ENCODE data around the gene PKDCC. TPM values are rescaled to one million over a fixed set of nuclear protein-coding genes. Genes with fewer than 3 reads are reported as not detected.

PKDCC gene
- total RNA-seq, 1 donor from 2014 or later = not detected

GRCh38 chr2:42105330-42106256 is 57.8 kb downstream of the PKDCC start:
- CTCF ChIA-PET = interaction anchor here (0.6 to 3.3 kb wide), 20 partner anchors 9 to 124 kb away, joined by 3 to 15 read pairs (median 4); no protein-coding TSS in a partner anchor
- DNase-seq (peak; percentile 48), ATAC-seq (ENCODE audit: low read depth) (peak; percentile 35)
- intact Hi-C loops (cut with micrococcal nuclease) = loop anchor here (1.0 to 10.0 kb wide), 2 partner anchors 13 to 1889 kb away; partner anchors contain the start of gene LRPPRC
- no peaks in the 10 kb centered on the region for H3K36me3 Mint-ChIP-seq (ENCODE audit: low read depth)
- POLR2A ChIA-PET = interaction anchor here (0.5 to 5.8 kb wide), 18 partner anchors 8 to 705 kb away, joined by 3 to 62 read pairs (median 5); partner anchors contain the start of gene EML4
- H3K27ac Mint-ChIP-seq = no peak overlapping the region
- no peak overlapping the region for H3K4me3 Mint-ChIP-seq
- no peak for TF ChIP-seq CTCF (IDR thresholded peaks at IDR 0.05)
- H3K9me3 Mint-ChIP-seq = no peaks in the 10 kb centered on the region
- H3K4me1 Mint-ChIP-seq = peaks cover 12% of the 10 kb centered on the region
- H3K27me3 Mint-ChIP-seq = no peaks in the 10 kb centered on the region

GRCh38 chr2:42106257-42106816 is 58.5 kb downstream of the PKDCC start:
- DNase-seq (no peak), ATAC-seq (ENCODE audit: low read depth) (no peak)
- no peaks in the 10 kb centered on the region for H3K36me3 Mint-ChIP-seq (ENCODE audit: low read depth)
- no peak for TF ChIP-seq CTCF (IDR thresholded peaks at IDR 0.05)
- no peaks in the 10 kb centered on the region for H3K27me3 Mint-ChIP-seq
- H3K9me3 Mint-ChIP-seq = no peaks in the 10 kb centered on the region
- ChIA-PET CTCF (interaction anchor here (0.9 to 3.3 kb wide), 9 partner anchors 10 to 90 kb away, joined by 3 to 15 read pairs (median 4); no protein-coding TSS in a partner anchor), POLR2A (interaction anchor here (0.5 to 5.8 kb wide), 12 partner anchors 8 to 165 kb away, joined by 3 to 62 read pairs (median 8); partner anchors contain the start of gene EML4)
- intact Hi-C loops (cut with micrococcal nuclease) = loop anchor here (1.0 to 10.0 kb wide), 2 partner anchors 12 to 1888 kb away; partner anchors contain the start of gene LRPPRC
- no peak overlapping the region for H3K27ac Mint-ChIP-seq
- no peak overlapping the region for H3K4me3 Mint-ChIP-seq
- H3K4me1 Mint-ChIP-seq = peaks cover 10% of the 10 kb centered on the region

DNA sequence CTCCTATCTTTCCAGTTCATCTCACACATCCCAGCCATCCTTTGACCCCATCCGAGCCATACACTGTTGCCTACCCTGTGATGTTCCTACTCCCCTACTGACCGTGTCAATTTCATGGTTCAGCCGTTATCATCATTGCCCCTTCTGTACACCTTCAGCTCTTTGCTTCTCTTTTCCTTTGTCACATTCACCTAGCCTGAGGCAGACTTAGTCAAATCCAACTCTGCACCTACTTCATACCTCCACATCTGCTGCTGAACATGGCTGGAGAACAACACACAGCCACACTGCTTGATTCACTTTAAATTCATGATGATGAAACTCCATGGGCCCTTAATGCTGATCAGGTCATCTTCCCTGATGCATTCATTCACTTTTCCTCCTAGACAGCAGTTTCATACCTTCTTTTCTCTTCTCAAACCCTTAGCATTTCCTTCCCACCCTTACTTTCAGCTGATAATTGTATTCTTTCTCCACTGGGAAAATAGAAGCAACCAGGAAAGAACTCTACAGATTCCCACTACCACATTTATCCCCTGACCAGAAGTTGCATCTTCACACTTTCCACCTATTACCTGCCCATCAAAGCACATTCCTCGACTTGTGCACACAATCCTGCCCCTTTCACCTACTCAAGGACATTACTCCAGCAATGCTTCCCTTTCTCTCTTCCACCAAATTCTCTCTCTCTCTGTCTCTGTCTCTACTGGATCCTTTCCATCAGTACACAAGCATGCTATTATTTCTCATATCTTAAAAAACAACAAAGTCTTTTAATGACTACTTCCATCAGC is 59.6 kb downstream of the PKDCC start:
- DNase-seq = no peak
- no peaks in the 10 kb centered on the region for H3K27me3 Mint-ChIP-seq
- CTCF ChIA-PET = interaction anchor here (1.3 to 3.3 kb wide), 3 partner anchors 11 to 89 kb away, joined by 3 to 15 read pairs (median 11); no protein-coding TSS in a partner anchor
- ATAC-seq (ENCODE audit: low read depth) = no peak
- intact Hi-C loops (cut with micrococcal nuclease) = loop anchor here (10.0 kb wide), 1 partner anchor 1887 kb away; the partner anchor contains the start of gene LRPPRC
- POLR2A ChIA-PET = interaction anchor here (3.4 to 5.8 kb wide), 3 partner anchors 10 to 64 kb away, joined by 33 to 62 read pairs (median 53); partner anchors contain the start of gene EML4
- H3K4me3 Mint-ChIP-seq = no peak overlapping the region
- peaks cover 7% of the 10 kb centered on the region for H3K4me1 Mint-ChIP-seq
- H3K27ac Mint-ChIP-seq = no peak overlapping the region
- H3K36me3 Mint-ChIP-seq (ENCODE audit: low read depth) = no peaks in the 10 kb centered on the region
- TF ChIP-seq CTCF (IDR thresholded peaks at IDR 0.05) = no peak
- no peaks in the 10 kb centered on the region for H3K9me3 Mint-ChIP-seq

Other genes with a start within 250 kb of the PKDCC start
- 83.2 and 95.8 TPM in 2 replicates for gene EML4, start 121.3 kb downstream of the PKDCC start, total RNA-seq

Measured in activated B cell treated with CpG ODN at 0.5 μM for 24 hours (primary cell).